GM18502 (cell line): Measurements from ENCODE around the gene GJB4.
"Not testable (repeated sequence)": the region's sequence is repeated elsewhere in the genome, so short reads cannot be mapped to it uniquely, and the experiment has no call there.

Experiments
- ATAC-seq: cut with Tn5 transposase; IDR thresholded peaks from one replicate; pipeline ENCODE4 v1.9.1; 2021; ENCODE audit warnings: mild to moderate bottlenecking; ENCODE audit not compliant: unreplicated experiment, poor library complexity

GJB4 gene

GRCh38 chr1:34746101-34746500 is 13.4 kb upstream of the GJB4 start:
- ATAC-seq, result no peak

DNA sequence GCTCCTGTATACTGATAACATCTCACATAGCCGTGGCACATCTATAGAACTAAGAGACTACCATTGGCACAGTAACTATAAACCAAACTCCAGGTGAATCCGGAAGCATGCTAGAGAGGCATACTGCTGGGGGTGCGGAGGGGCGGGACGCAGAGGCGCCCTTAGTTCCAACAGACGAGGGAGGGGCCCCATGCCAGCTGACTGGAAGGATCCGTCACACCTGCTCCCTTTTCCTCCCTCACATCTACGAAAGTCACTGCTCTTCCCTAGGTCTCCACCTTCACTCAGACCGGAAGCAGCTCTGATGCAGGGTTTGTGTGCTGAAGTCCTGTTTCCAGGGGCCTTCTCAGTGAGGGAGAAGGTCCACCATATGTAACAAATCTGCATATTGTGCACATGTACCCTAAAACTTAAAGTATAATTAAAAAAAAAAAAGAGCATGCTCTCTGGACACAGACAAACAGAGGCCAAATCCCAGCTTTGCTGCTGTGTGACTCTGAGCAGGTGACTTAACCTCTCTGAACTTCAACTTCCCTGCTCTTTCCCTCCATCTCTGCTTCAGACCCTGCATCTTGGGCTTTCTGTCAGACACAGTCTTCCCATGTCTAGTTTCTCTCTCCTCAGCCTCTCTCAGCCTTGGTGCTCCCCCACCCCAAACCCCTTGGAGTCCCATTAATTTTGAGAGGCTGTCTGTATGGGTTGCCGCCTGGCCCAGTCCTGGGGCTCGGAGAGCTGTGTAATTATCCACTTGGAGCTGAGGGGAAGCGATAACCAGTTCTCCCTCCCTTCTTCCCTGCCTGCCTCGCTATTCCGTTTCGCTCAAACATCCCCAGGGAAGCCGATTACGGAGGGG is 12.5 kb upstream of the GJB4 start:
- ATAC-seq, result no peak

DNA sequence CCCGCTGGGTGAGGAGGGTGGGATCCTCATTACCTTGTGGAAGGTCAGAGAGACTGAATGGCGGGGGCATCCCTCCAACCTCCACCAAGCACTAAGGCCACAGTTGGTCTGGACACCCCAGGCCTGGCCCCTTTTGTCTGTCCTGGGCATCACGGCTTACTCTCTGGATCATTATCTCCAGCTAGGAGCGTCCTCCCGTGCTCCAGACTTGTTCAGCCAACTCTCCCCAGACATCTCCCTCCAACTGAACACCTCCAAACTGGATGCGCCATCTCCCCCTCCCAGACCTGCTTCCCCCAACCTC is 11.9 kb upstream of the GJB4 start:
- no peak for ATAC-seq

GRCh38 chr1:34749992-34750391 is 9.5 kb upstream of the GJB4 start:
- no peak for ATAC-seq

GRCh38 chr1:34750610-34751009 is 8.9 kb upstream of the GJB4 start:
- no peak for ATAC-seq

DNA sequence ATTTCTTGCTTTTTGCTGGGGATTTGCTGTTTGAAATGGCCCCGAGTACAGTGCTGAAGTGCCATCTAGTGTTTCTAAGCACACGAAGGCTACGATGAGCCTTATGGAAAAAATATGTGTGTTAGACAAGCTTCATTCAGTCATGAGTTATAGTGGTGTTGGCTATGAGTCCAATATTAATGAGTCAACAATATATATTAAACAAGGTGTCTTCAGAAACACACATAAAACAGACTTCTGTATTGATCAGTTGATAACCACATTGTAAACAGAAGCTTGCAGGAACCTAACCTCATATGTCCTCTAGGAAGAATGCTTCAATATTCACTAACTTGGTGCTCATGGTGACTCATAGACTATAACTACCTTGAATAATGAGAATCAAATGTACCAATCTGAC is 6.4 kb upstream of the GJB4 start:
- no peak for ATAC-seq

GRCh38 chr1:34754964-34755637 is 4.4 kb upstream of the GJB4 start, which contains the start of gene GJB5:
Gene GJB5 (plus strand): TSS chr1:34755047. CDS start chr1:34757331, 2,284 bp downstream.
- ATAC-seq, result no peak

- no peak for ATAC-seq
Measured at GRCh38 chr1:34755961-34756360, 3.6 kb upstream of the GJB4 start.

DNA sequence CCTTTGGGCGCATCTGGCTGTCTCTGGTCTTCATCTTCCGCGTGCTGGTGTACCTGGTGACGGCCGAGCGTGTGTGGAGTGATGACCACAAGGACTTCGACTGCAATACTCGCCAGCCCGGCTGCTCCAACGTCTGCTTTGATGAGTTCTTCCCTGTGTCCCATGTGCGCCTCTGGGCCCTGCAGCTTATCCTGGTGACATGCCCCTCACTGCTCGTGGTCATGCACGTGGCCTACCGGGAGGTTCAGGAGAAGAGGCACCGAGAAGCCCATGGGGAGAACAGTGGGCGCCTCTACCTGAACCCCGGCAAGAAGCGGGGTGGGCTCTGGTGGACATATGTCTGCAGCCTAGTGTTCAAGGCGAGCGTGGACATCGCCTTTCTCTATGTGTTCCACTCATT is 2.2 kb upstream of the GJB4 start:
- ATAC-seq, result no peak

- no peak for ATAC-seq
Measured at GRCh38 chr1:34758751-34759150, 789 bp upstream of the GJB4 start.

GRCh38 chr1:34761176-34761761 is 1.7 kb downstream of the GJB4 start:
- no peak for ATAC-seq

GRCh38 chr1:34761776-34762307 is 2.3 kb downstream of the GJB4 start:
- no peak for ATAC-seq

GRCh38 chr1:34762474-34763141 is 3.1 kb downstream of the GJB4 start:
- no peak for ATAC-seq

DNA sequence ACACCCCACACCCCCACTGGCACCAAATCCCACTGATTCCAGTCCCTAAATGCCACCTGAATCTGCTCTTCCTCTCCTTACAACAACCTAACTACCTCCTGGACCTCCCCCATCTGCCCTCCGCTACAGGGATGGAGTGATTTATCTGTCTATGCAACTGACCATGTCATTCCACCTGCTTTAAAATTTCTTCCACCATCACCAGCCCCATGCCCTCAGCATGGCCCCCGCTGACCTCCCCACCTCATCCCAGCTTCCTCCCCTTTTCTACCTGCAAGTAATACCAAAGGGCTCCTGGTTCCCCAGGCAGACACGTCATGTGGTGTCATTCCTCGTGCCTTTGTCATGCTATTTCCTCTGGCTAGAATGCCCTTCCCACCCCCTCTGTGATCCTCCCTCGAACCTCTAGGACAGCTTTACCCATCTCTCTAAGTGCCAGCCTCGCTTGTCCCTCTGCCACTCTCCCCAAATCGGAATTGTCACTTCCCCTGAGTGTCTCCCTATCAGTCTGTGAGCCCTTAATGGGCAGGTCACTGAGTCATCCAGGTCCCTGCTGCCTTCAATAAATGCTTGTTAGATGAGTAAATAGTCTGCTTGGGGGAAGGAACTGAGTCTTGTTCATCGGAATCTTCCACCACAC is 3.7 kb downstream of the GJB4 start:
- no peak for ATAC-seq

DNA sequence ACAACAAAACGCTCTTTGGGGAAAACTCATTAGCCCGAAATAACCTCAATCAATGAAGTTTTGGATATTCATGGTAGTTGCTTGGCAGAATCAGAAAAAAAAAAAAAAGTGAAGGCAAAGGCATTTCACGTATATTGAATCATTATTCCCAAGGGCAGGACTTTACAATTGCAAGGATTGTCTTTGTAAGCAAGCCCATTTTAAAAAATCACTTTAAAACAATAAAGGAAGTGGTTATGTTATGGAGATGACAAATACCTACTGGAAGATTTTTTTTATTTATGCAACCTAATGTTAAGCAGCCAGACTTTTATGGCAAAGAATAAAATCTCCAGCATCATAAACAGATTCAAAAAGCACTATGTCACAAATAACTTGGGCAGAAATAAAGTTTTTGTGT is 9.3 kb downstream of the GJB4 start:
- ATAC-seq, result no peak

DNA sequence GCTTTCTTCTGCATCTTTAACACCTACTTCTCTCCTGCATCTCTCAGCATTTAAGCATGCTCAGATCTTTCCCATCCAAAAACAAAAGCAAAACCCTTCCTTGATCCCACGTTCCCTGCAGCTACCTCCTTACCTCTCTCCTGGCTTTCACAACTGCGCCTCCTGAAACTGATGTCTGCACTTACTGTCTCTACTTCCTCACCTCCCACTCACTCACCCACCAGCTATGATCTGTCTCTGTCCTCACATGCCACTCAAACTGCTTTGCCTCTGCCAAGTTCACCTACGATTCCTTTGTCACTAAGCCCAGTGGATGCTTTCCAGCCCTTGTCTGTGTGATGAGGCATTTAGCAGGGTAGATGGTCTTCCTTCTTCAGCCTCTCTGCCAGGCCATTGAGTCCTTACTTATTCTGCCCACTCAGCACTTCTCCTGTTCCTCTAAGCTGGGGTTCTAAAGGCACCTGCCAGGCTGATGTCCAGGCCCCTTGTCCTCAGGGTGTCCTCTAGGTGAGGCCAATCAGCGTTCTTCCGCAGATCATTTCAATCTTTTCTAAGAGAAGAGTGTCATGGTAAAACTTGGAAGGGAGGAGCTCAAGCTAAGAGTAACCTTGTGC is 11.5 kb downstream of the GJB4 start:
- ATAC-seq, result no peak

- no peak for ATAC-seq
Measured at GRCh38 chr1:34771573-34772371, 12.2 kb downstream of the GJB4 start.

GRCh38 chr1:34773114-34773513 is 13.6 kb downstream of the GJB4 start:
- not testable (repeated sequence) for ATAC-seq

GRCh38 chr1:34774957-34775356 is 15.4 kb downstream of the GJB4 start:
- ATAC-seq, result no peak
